ENCODE results near the gene TMEM95.

Gene TMEM95

DNA sequence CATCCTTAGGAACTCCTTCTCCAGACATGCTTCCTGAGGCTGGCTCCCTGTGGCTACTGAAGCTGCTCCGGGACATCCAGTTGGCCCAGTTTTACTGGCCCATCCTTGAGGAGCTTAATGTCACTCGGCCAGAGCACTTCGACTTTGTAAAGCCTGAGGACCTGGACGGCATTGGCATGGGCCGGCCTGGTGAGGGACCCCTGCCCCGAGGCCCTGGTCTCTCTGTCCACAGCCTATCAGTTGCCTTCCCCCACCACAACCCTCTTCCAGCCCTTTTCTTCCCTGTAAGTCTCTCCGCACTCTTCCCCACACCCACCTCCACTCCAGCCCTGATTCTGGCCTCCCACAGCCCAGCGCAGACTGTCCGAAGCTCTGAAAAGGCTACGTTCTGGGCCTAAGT, 27.9 kb downstream of the TMEM95 start:
- Histone ChIP-seq H3K27me3 (ENCODE audit: control insufficient read depth, insufficient read depth, low read length) (peaks cover 45% of the 10 kb centered on the region), H3K9me3 (ENCODE audit: control insufficient read depth, insufficient read depth, low read length) (no peaks in the 10 kb centered on the region), H3K4me3 (ENCODE audit: low read depth, low read length) (no peak overlapping the region), H3K9ac (ENCODE audit: low read depth, low read length) (no peak overlapping the region), H3K27ac (ENCODE audit: low read depth, low read length) (no peak overlapping the region), H3K4me1 (ENCODE audit: control insufficient read depth, insufficient read depth, low read length) (peaks cover 12% of the 10 kb centered on the region; the same call in 1 of the 2 replicates), H3K36me3 (ENCODE audit: control insufficient read depth, insufficient read depth, low read length) (peaks cover 6% of the 10 kb centered on the region)

- Histone ChIP-seq H3K27me3 (ENCODE audit: control insufficient read depth, insufficient read depth, low read length) (peaks cover 45% of the 10 kb centered on the region), H3K4me3 (ENCODE audit: low read depth, low read length) (peak overlapping the region; percentile 64), H3K36me3 (ENCODE audit: control insufficient read depth, insufficient read depth, low read length) (peaks cover 11% of the 10 kb centered on the region), H3K9me3 (ENCODE audit: control insufficient read depth, insufficient read depth, low read length) (no peaks in the 10 kb centered on the region), H3K27ac (ENCODE audit: low read depth, low read length) (no peak overlapping the region), H3K9ac (ENCODE audit: low read depth, low read length) (no peak overlapping the region), H3K4me1 (ENCODE audit: control insufficient read depth, insufficient read depth, low read length) (peaks cover 12% of the 10 kb centered on the region; the same call in 1 of the 2 replicates)
These were observed 28.4 kb downstream of the TMEM95 start for GRCh38 chr17:7383371-7383741.

GRCh38 chr17:7383742-7384488, 29.0 kb downstream of the TMEM95 start:
- peak overlapping the region; percentile 43; the same call in 1 of the 2 replicates for H3K9ac ChIP-seq (ENCODE audit: low read depth, low read length)
- peak overlapping the region; percentile 64 for H3K4me3 ChIP-seq (ENCODE audit: low read depth, low read length)

GRCh38 chr17:7384489-7385081, 29.6 kb downstream of the TMEM95 start:
- H3K27ac ChIP-seq (ENCODE audit: low read depth, low read length): no peak overlapping the region
- H3K4me1 ChIP-seq (ENCODE audit: control insufficient read depth, insufficient read depth, low read length): peaks cover 12% of the 10 kb centered on the region; the same call in 1 of the 2 replicates
- H3K9ac ChIP-seq (ENCODE audit: low read depth, low read length): peak overlapping the region; percentile 43; the same call in 1 of the 2 replicates

More at GRCh38 chr17:7383742-7384488, 29.0 kb downstream of the TMEM95 start:
- Histone ChIP-seq H3K27me3 (ENCODE audit: control insufficient read depth, insufficient read depth, low read length) (peaks cover 45% of the 10 kb centered on the region), H3K4me1 (ENCODE audit: control insufficient read depth, insufficient read depth, low read length) (peaks cover 12% of the 10 kb centered on the region; the same call in 1 of the 2 replicates), H3K9me3 (ENCODE audit: control insufficient read depth, insufficient read depth, low read length) (no peaks in the 10 kb centered on the region), H3K27ac (ENCODE audit: low read depth, low read length) (no peak overlapping the region), H3K36me3 (ENCODE audit: control insufficient read depth, insufficient read depth, low read length) (peaks cover 16% of the 10 kb centered on the region)

GRCh38 chr17:7388856-7389255, 33.9 kb downstream of the TMEM95 start:
- Histone ChIP-seq H3K9ac (ENCODE audit: low read depth, low read length) (no peak overlapping the region), H3K36me3 (ENCODE audit: control insufficient read depth, insufficient read depth, low read length) (peaks cover 52% of the 10 kb centered on the region), H3K4me3 (ENCODE audit: low read depth, low read length) (no peak overlapping the region), H3K27me3 (ENCODE audit: control insufficient read depth, insufficient read depth, low read length) (peaks cover 1% of the 10 kb centered on the region; the same call in 1 of the 2 replicates), H3K27ac (ENCODE audit: low read depth, low read length) (no peak overlapping the region), H3K4me1 (ENCODE audit: control insufficient read depth, insufficient read depth, low read length) (peaks cover 12% of the 10 kb centered on the region), H3K9me3 (ENCODE audit: control insufficient read depth, insufficient read depth, low read length) (no peaks in the 10 kb centered on the region)

More at GRCh38 chr17:7384489-7385081, 29.6 kb downstream of the TMEM95 start:
- H3K9me3 ChIP-seq (ENCODE audit: control insufficient read depth, insufficient read depth, low read length): no peaks in the 10 kb centered on the region
- peaks cover 40% of the 10 kb centered on the region for H3K27me3 ChIP-seq (ENCODE audit: control insufficient read depth, insufficient read depth, low read length)
- H3K36me3 ChIP-seq (ENCODE audit: control insufficient read depth, insufficient read depth, low read length): peaks cover 23% of the 10 kb centered on the region
- peak overlapping the region; percentile 64 for H3K4me3 ChIP-seq (ENCODE audit: low read depth, low read length)

DNA sequence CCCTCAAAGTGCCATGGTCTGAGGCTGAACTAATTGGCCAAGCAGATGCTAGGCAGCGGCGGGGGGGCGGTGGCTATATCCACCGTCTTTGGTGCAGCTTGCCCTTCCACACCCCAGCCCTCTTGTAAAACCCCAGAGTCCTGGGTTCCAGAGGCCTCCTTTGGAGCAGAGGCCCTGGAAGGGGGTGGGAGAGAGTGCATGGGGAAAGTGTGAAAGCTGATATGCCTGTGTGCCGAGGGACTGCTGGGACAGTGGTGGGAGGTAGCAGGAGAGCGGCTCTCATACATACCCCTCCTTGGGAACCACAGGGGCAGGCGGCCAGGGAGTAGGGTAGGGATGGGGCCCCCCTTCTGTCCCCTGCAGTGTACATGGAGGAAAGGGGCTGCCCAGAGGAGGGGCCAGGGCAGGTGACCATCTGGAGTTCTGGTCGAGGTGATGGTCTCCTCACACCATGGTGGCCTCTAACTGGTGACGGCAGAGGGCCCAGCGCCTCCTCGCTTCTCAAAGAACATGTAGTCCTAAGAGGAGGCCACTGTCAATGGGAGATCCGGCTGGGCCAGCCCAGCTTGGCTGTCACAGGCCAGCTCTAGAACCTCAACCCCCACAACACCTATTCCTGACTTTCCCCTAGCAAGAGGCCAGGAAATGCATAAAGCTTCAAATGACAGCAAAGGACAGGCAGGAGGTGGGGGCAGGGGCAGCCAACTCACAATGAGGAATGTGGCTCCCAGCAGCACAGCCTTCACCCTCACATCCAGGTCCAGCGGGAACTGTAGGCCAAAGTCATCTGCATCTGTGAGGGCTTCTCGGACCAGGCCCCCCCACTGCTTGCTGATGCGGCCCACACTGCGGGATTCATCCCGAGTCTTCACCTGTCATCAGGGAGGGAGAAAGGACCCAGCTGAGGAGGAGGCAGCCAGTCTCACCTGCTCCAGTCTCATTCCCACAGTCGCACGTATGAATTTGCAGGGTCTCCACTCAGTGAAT, 35.3 kb downstream of the TMEM95 start:
- no peak overlapping the region for H3K9ac ChIP-seq (ENCODE audit: low read depth, low read length)
- H3K36me3 ChIP-seq (ENCODE audit: control insufficient read depth, insufficient read depth, low read length): peaks cover 52% of the 10 kb centered on the region
- H3K9me3 ChIP-seq (ENCODE audit: control insufficient read depth, insufficient read depth, low read length): no peaks in the 10 kb centered on the region
- H3K27ac ChIP-seq (ENCODE audit: low read depth, low read length): no peak overlapping the region
- no peak overlapping the region for H3K4me3 ChIP-seq (ENCODE audit: low read depth, low read length)
- H3K27me3 ChIP-seq (ENCODE audit: control insufficient read depth, insufficient read depth, low read length): no peaks in the 10 kb centered on the region
- H3K4me1 ChIP-seq (ENCODE audit: control insufficient read depth, insufficient read depth, low read length): peaks cover 5% of the 10 kb centered on the region; the same call in 1 of the 2 replicates

DNA sequence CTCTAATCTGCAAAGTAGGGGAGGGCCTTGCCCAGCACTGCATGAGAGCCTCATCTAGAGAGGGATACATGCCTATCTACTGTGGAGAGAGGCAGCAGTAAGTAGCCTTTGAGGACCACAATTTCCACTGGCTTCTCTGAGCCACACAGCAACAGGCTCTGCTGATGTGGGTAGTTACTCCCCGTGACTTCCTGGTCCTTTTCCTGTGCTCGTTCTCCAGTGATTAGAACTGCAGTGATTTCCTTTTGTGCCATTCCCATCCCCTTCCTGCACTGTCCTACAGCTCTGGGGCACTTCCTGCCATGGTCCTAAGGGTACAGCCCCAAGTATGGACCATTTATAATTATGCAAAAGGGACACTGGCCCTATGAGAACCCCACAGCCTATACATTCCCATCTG, 36.4 kb downstream of the TMEM95 start:
- Histone ChIP-seq H3K4me1 (ENCODE audit: control insufficient read depth, insufficient read depth, low read length) (peaks cover 5% of the 10 kb centered on the region; the same call in 1 of the 2 replicates), H3K27me3 (ENCODE audit: control insufficient read depth, insufficient read depth, low read length) (no peaks in the 10 kb centered on the region)

DNA sequence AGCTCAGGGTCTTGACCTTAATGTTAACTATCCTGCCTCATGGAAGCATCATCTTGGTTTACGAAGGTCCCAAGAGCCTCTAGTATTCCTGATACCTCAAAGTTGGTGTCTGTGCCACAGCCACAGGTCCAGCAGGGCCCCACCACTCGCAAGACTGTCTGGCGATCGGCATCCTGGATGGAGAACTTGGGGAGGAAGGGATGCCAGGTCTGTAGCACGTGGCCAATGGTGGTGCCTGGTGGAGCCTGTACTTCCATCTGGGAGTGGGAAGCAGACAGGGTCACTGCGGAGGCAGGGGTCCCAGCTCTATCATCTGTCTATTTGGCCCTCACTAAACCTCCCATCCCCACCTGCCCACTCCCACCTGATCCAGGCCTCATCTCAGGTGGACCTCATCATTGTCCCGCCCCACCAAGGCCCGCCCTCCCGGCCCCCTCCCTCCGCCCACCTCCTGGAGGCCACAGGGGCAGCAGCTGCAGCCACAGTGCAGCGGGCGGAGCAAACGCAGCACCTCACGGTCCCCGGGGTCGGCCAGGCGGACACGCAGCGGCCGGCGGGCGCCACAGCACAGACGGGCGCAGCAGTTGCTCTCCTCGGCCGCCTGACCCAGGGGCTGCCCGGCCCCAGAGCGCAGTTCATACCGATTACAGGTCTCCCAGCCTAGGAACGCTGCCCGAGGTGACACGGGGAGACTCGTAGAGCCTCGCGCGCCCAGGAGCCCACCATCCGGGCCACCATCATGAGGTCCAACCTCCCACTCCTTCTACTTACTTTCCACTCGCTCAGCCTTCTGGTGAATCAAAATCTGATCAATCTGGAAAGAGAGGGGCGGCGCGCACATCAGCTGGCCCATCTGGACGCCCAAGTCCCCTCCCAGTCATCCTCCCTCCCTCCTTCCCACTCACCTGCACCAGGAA, 38.0 kb downstream of the TMEM95 start:
- H3K9me3 ChIP-seq (ENCODE audit: control insufficient read depth, insufficient read depth, low read length): no peaks in the 10 kb centered on the region
- H3K27ac ChIP-seq (ENCODE audit: low read depth, low read length): no peak overlapping the region
- H3K36me3 ChIP-seq (ENCODE audit: control insufficient read depth, insufficient read depth, low read length): peaks cover 45% of the 10 kb centered on the region
- no peaks in the 10 kb centered on the region for H3K27me3 ChIP-seq (ENCODE audit: control insufficient read depth, insufficient read depth, low read length)
- H3K4me3 ChIP-seq (ENCODE audit: low read depth, low read length): peak overlapping the region; percentile 90
- H3K9ac ChIP-seq (ENCODE audit: low read depth, low read length): no peak overlapping the region
- H3K4me1 ChIP-seq (ENCODE audit: control insufficient read depth, insufficient read depth, low read length): peaks cover 5% of the 10 kb centered on the region; the same call in 1 of the 2 replicates

More for the DNA sequence above, 36.4 kb downstream of the TMEM95 start:
- Histone ChIP-seq H3K27ac (ENCODE audit: low read depth, low read length) (no peak overlapping the region), H3K9ac (ENCODE audit: low read depth, low read length) (no peak overlapping the region), H3K9me3 (ENCODE audit: control insufficient read depth, insufficient read depth, low read length) (no peaks in the 10 kb centered on the region), H3K36me3 (ENCODE audit: control insufficient read depth, insufficient read depth, low read length) (peaks cover 52% of the 10 kb centered on the region), H3K4me3 (ENCODE audit: low read depth, low read length) (no peak overlapping the region)

DNA sequence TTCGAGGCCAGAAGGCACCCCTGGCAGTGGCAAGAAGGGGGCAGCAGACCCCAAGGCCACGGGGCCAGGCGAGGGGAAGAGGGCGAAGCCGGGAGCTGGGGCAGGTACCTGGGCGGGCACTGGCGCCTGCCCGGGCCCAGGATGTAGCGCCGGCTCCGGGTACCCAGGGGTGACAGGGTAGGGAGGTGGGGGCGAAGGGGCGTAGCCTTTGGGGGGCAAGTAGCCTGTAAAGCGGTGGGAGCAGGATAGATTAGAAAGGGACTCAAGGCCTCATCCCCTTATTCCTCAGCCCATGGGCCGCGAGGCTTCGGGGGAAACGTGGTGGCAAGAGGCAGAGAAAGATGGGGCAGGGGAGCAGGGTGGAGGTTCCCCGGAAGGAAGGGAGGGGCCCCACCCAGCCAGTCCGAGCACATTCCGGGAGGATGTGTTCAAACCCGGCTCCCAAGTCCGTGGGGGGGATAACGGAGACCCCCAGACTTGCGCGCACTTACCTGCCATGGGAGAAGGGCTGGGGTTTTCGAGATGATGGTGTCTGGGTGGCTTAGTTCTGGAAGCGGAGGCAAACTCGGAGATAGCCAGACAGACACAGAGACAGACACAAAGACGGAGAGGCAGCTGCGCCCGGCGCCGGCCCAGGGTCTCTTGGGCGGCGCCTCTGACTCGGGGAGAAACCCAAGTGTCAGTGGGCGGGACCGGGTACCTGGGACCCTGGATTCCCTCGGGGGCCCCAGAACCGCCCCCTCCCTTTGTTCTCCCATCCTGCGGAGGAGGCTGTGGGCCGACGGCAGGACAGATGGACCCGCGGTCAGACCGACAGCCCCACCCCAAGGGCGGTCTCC, 38.9 kb downstream of the TMEM95 start:
- no peaks in the 10 kb centered on the region for H3K9me3 ChIP-seq (ENCODE audit: control insufficient read depth, insufficient read depth, low read length)
- H3K4me3 ChIP-seq (ENCODE audit: low read depth, low read length): peak overlapping the region; percentile 90
- H3K9ac ChIP-seq (ENCODE audit: low read depth, low read length): peak overlapping the region; percentile 56; the same call in 1 of the 2 replicates
- H3K27me3 ChIP-seq (ENCODE audit: control insufficient read depth, insufficient read depth, low read length): no peaks in the 10 kb centered on the region
- H3K4me1 ChIP-seq (ENCODE audit: control insufficient read depth, insufficient read depth, low read length): peaks cover 5% of the 10 kb centered on the region; the same call in 1 of the 2 replicates
- peak overlapping the region; percentile 82 for H3K27ac ChIP-seq (ENCODE audit: low read depth, low read length)
- peaks cover 37% of the 10 kb centered on the region for H3K36me3 ChIP-seq (ENCODE audit: control insufficient read depth, insufficient read depth, low read length)
